GM10248 (cell line): Measurements from ENCODE around the gene SLC25A3.

Experiments used
- CTCF ChIA-PET: fragments of 300-600 bp; sonication (Branson Sonifier 250); formaldehyde crosslinking; extraction: SDS; loops from one replicate; lab custom pipeline; 2021; ENCODE audit warnings: antibody characterized with exemption; lab: Yijun Ruan, JAX
- POLR2A ChIA-PET: fragments of 350-650 bp; sonication (Branson Sonifier 250); formaldehyde crosslinking; extraction: SDS; loops from one replicate; lab custom pipeline; 2020; ENCODE audit warnings: antibody characterized with exemption; lab: Yijun Ruan, JAX
- DNase-seq: peaks from one replicate; pipeline ENCODE4 v3.0.0; 2012; ENCODE audit errors: extremely low spot score
- CTCF ChIP-seq: IDR thresholded peaks from 2 replicates; pipeline ENCODE4 v1.5.1; 2012; ENCODE audit warnings: mild to moderate bottlenecking, low read depth; ENCODE audit errors: extremely low read depth, missing control alignments, control extremely low read depth

The SLC25A3 gene

GRCh38 chr12:98646294-98647090 is 53.0 kb downstream of the SLC25A3 start:
- ChIA-PET POLR2A (no interaction called here), CTCF (interaction anchor here (1.0 to 6.0 kb wide), 2 partner anchors 39 to 80 kb away, joined by 4 to 32 read pairs; no protein-coding TSS in a partner anchor)
- no peak for DNase-seq
- no peak for TF ChIP-seq CTCF

GRCh38 chr12:98651328-98651727 is 57.8 kb downstream of the SLC25A3 start:
- TF ChIP-seq CTCF = no peak
- no peak for DNase-seq
- ChIA-PET POLR2A (no interaction called here), CTCF (interaction anchor here (0.8 to 6.0 kb wide), 7 partner anchors 10 to 227 kb away, joined by 3 to 32 read pairs (median 3); no protein-coding TSS in a partner anchor)

DNA sequence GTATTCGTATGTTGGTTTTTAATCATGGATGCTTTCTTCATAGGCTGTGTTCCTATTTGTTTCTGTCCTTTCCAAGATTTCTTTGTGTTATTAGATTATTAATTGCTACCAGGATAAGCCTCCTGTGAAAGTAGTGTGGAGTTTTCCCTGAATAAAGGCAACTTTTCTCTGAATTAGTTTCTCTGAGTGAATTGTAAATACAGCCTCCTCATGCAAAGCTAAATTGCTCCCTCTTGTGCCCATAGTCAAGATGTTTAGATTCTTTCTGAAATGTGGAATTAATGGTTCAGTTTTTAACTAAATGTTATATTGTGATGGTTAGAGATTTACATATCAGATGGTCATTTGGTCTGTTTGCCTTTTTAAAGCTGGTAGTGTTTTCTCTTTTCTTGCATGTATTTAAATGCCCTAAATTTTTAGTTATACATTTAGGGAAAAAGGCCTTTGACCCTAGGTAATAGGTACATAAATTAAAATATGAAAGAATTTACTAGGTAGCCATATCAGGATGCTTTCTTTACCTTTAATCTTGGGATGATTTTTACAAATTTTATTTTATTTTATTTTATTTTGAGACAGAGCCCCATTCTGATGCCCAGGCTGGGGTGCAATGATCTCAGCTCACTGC is 60.5 kb downstream of the SLC25A3 start:
- TF ChIP-seq CTCF = peak; percentile 58
- ChIA-PET POLR2A (no interaction called here), CTCF (interaction anchor here (0.8 to 2.2 kb wide), 12 partner anchors 12 to 345 kb away, joined by 3 to 14 read pairs (median 4); partner anchors contain the start of gene SLC25A3)
- peak; percentile 42 for DNase-seq
